HG03565 (cell line): ENCODE measurements around the gene CACNA1S.

ENCODE experiments used
- ATAC-seq: cut with Tn5 transposase; IDR thresholded peaks from one replicate; pipeline ENCODE4 v1.9.1; 2021; ENCODE audit warnings: mild to moderate bottlenecking, moderate library complexity; ENCODE audit not compliant: unreplicated experiment

Gene CACNA1S

GRCh38 chr1:201096041-201096461, 16.2 kb downstream of the CACNA1S start:
- no peak for ATAC-seq

GRCh38 chr1:201095581-201095980, 16.6 kb downstream of the CACNA1S start:
- no peak for ATAC-seq

- no peak for ATAC-seq
These were observed 17.4 kb downstream of the CACNA1S start for GRCh38 chr1:201094832-201095231.

- ATAC-seq: no peak
These were observed 18.3 kb downstream of the CACNA1S start for GRCh38 chr1:201093962-201094361.

GRCh38 chr1:201093561-201093960, 18.7 kb downstream of the CACNA1S start:
- no peak for ATAC-seq

- no peak for ATAC-seq
These were observed 19.5 kb downstream of the CACNA1S start for GRCh38 chr1:201092738-201093137.

GRCh38 chr1:201091256-201091655, 21.0 kb downstream of the CACNA1S start:
- ATAC-seq: no peak

GRCh38 chr1:201090541-201090940, 21.7 kb downstream of the CACNA1S start:
- no peak for ATAC-seq

GRCh38 chr1:201089596-201089995, 22.6 kb downstream of the CACNA1S start:
- no peak for ATAC-seq

GRCh38 chr1:201088901-201089525, 23.2 kb downstream of the CACNA1S start:
- no peak for ATAC-seq

- ATAC-seq: no peak
These were observed 23.8 kb downstream of the CACNA1S start for GRCh38 chr1:201088395-201088794.

GRCh38 chr1:201085902-201086735, 26.1 kb downstream of the CACNA1S start:
- ATAC-seq: no peak

- ATAC-seq: no peak
These were observed 27.9 kb downstream of the CACNA1S start for GRCh38 chr1:201084295-201084694.

- no peak for ATAC-seq
These were observed 28.5 kb downstream of the CACNA1S start for GRCh38 chr1:201083741-201084140.

GRCh38 chr1:201080135-201080534, 32.1 kb downstream of the CACNA1S start:
- no peak for ATAC-seq

GRCh38 chr1:201077736-201078135, 34.5 kb downstream of the CACNA1S start:
- no peak for ATAC-seq

GRCh38 chr1:201077116-201077515, 35.1 kb downstream of the CACNA1S start:
- ATAC-seq: no peak

GRCh38 chr1:201076092-201076491, 36.1 kb downstream of the CACNA1S start:
- no peak for ATAC-seq

GRCh38 chr1:201074018-201074417, 38.2 kb downstream of the CACNA1S start:
- no peak for ATAC-seq

GRCh38 chr1:201072922-201073321, 39.3 kb downstream of the CACNA1S start:
- no peak for ATAC-seq

GRCh38 chr1:201072149-201072548, 40.1 kb downstream of the CACNA1S start:
- ATAC-seq: no peak

GRCh38 chr1:201069636-201070035, 42.6 kb downstream of the CACNA1S start:
- ATAC-seq: no peak
